PC-3 (cell line): ENCODE data around the gene EXOC4. TPM values are rescaled to one million over a fixed set of nuclear protein-coding genes. Genes with fewer than 3 reads are reported as not detected.

Experiments
- ATAC-seq: fragments of 200-7000 bp; cut with Tn5 transposase; 2 replicates; pipeline ENCODE4 v1.9.1; 2020; ENCODE audit warnings: mild to moderate bottlenecking, moderate library complexity
- BruUV-seq: library from RNA; stranded (reverse); fragments of 400-500 nt; replicated peaks from 2 replicates; lab custom pipeline; 2021; lab: Mats Ljungman, UMichigan
- CTCF ChIA-PET: fragments of 300-600 bp; sonication (Branson Sonifier 250); formaldehyde crosslinking; loops from one replicate; lab custom pipeline; 2022; ENCODE audit warnings: antibody characterized with exemption; lab: Charles Lee
- POLR2A ChIA-PET: fragments of 300-600 bp; sonication (Branson Sonifier 250); formaldehyde crosslinking; loops from one replicate; lab custom pipeline; 2022; ENCODE audit warnings: antibody characterized with exemption; ENCODE audit not compliant: unreplicated experiment; lab: Charles Lee
- DNase-seq: peaks from one replicate; pipeline ENCODE4 v3.0.0-alpha.2; 2015
- H2AFZ ChIP-seq: fragments of 300-600 bp; sonication (generic); 2 replicates; pipeline ENCODE4 v1.6.0; 2016; ENCODE audit warnings: antibody characterized with exemption, low read length
- H3F3A ChIP-seq: fragments of 300-600 bp; sonication (generic); one replicate; pipeline ENCODE4 v1.6.0; 2017; ENCODE audit warnings: antibody characterized with exemption, low read length, control low read depth, mild to moderate bottlenecking; ENCODE audit not compliant: unreplicated experiment
- H3K27ac ChIP-seq: fragments of 300-600 bp; sonication (generic); 2 replicates; pipeline ENCODE4 v1.5.1; 2016; ENCODE audit warnings: mild to moderate bottlenecking, low read length
- H3K27me3 ChIP-seq: fragments of 300-600 bp; sonication (generic); 2 replicates; pipeline ENCODE4 v1.6.1; 2016; ENCODE audit warnings: low read length, mixed read lengths
- H3K36me3 ChIP-seq: fragments of 300-600 bp; sonication (generic); 2 replicates; pipeline ENCODE4 v1.6.1; 2016; ENCODE audit warnings: low read depth, mixed run types, low read length, mixed read lengths
- H3K4me1 ChIP-seq: fragments of 300-600 bp; sonication (generic); 2 replicates; pipeline ENCODE4 v1.5.1; 2016; ENCODE audit warnings: low read length; ENCODE audit not compliant: insufficient read depth
- H3K4me2 ChIP-seq: fragments of 300-600 bp; sonication (generic); 2 replicates; pipeline ENCODE4 v1.6.0; 2016; ENCODE audit warnings: low read length
- H3K4me3 ChIP-seq: fragments of 300-600 bp; sonication (generic); 2 replicates; pipeline ENCODE4 v1.5.1; 2016; ENCODE audit warnings: mild to moderate bottlenecking, low read length, mixed read lengths
- H3K79me2 ChIP-seq: fragments of 300-600 bp; sonication (generic); 2 replicates; pipeline ENCODE4 v1.6.1; 2017; ENCODE audit warnings: low read length, mixed read lengths
- H3K9ac ChIP-seq: fragments of 300-600 bp; sonication (generic); 2 replicates; pipeline ENCODE4 v1.6.0; 2016; ENCODE audit warnings: mild to moderate bottlenecking, low read length
- H3K9me2 ChIP-seq: fragments of 300-600 bp; sonication (generic); replicated peaks from 2 replicates; pipeline ENCODE4 v1.6.1; 2016; ENCODE audit warnings: mixed run types, low read length, mixed read lengths
- H3K9me3 ChIP-seq: fragments of 300-600 bp; sonication (generic); 2 replicates; pipeline ENCODE4 v1.6.1; 2016; ENCODE audit warnings: low read length, mixed read lengths
- H4K20me1 ChIP-seq: fragments of 300-600 bp; sonication (generic); 2 replicates; pipeline ENCODE4 v1.6.1; 2016; ENCODE audit warnings: low read length, mixed read lengths
- CTCF ChIP-seq: fragments of 300-600 bp; sonication (generic); conservative IDR thresholded peaks from 2 replicates; pipeline ENCODE4 v1.5.1; 2017; ENCODE audit warnings: antibody characterized with exemption, low read depth, mild to moderate bottlenecking, low read length
- EZH2 ChIP-seq: fragments of 300-600 bp; sonication (generic); IDR thresholded peaks from one replicate; pipeline ENCODE4 v1.6.1; 2017; ENCODE audit warnings: antibody characterized with exemption, mild to moderate bottlenecking, low read length; ENCODE audit not compliant: unreplicated experiment
- EZH2phosphoT487 ChIP-seq: fragments of 300-600 bp; sonication (generic); IDR thresholded peaks from 2 replicates; pipeline ENCODE4 v1.6.1; 2018; ENCODE audit warnings: mild to moderate bottlenecking, antibody characterized with exemption, low read length, borderline replicate concordance
- intact Hi-C: fragments of 100-400 bp; cut with micrococcal nuclease; formaldehyde crosslinking; loops from 2 replicates; pipeline ENCODE4 v1.9.0; 2023
- total RNA-seq: library from RNA; depleted of rRNA; stranded (reverse); fragments of >200 nt; gene quantifications from 2 replicates; pipeline ENCODE4 v1.2.3, GENCODE V29; 2014

Gene EXOC4
- total RNA-seq, 1 experiment from 2014 or later, result 43.5 TPM

- TF ChIP-seq CTCF (no peak), EZH2phosphoT487 (no peak), EZH2 (no peak)
- ChIA-PET POLR2A (no interaction called here), CTCF (no interaction called here)
These were observed 416.2 kb downstream of the EXOC4 start for GRCh38 chr7:133669061-133669455.

GRCh38 chr7:133670250-133670649, 417.4 kb downstream of the EXOC4 start:
- BruUV-seq, result no TSS peak
- Histone ChIP-seq H3F3A (no peaks in the 10 kb centered on the region), H3K27me3 (no peaks in the 10 kb centered on the region), H3K27ac (no peak overlapping the region), H3K79me2 (no peaks in the 10 kb centered on the region), H3K9me3 (no peaks in the 10 kb centered on the region), H3K9ac (no peak overlapping the region), H3K4me3 (no peak overlapping the region), H3K9me2 (no peaks in the 10 kb centered on the region), H3K4me1 (peaks cover 12% of the 10 kb centered on the region; the same call in 1 of the 2 replicates), H3K4me2 (no peak overlapping the region), H4K20me1 (no peaks in the 10 kb centered on the region), H3K36me3 (no peaks in the 10 kb centered on the region), H2AFZ (no peak overlapping the region)
- ChIA-PET POLR2A (no interaction called here), CTCF (no interaction called here)
- no peak for DNase-seq
- no peak for ATAC-seq
- TF ChIP-seq CTCF (no peak), EZH2 (no peak), EZH2phosphoT487 (no peak)
- intact Hi-C loops, result no loop called here

More at GRCh38 chr7:133669061-133669455, 416.2 kb downstream of the EXOC4 start:
- Histone ChIP-seq H3K4me1 (peaks cover 12% of the 10 kb centered on the region; the same call in 1 of the 2 replicates), H3K36me3 (no peaks in the 10 kb centered on the region), H2AFZ (no peak overlapping the region), H3F3A (no peaks in the 10 kb centered on the region), H3K9ac (no peak overlapping the region), H3K27ac (no peak overlapping the region), H3K79me2 (no peaks in the 10 kb centered on the region), H3K4me3 (no peak overlapping the region), H3K9me3 (no peaks in the 10 kb centered on the region), H3K4me2 (no peak overlapping the region), H4K20me1 (no peaks in the 10 kb centered on the region), H3K9me2 (no peaks in the 10 kb centered on the region), H3K27me3 (no peaks in the 10 kb centered on the region)
- DNase-seq, result no peak
- intact Hi-C loops, result no loop called here
- BruUV-seq, result no TSS peak
- ATAC-seq, result no peak

- Histone ChIP-seq H3K9me3 (no peaks in the 10 kb centered on the region), H4K20me1 (no peaks in the 10 kb centered on the region), H3K27ac (no peak overlapping the region), H3F3A (no peaks in the 10 kb centered on the region), H3K9me2 (no peaks in the 10 kb centered on the region), H3K9ac (no peak overlapping the region), H3K4me3 (no peak overlapping the region), H3K4me1 (peaks cover 8% of the 10 kb centered on the region; the same call in 1 of the 2 replicates), H3K36me3 (no peaks in the 10 kb centered on the region), H3K79me2 (no peaks in the 10 kb centered on the region), H3K27me3 (no peaks in the 10 kb centered on the region), H3K4me2 (no peak overlapping the region), H2AFZ (no peak overlapping the region)
- ChIA-PET CTCF (no interaction called here), POLR2A (interaction anchor here (0.5 kb wide), 1 partner anchor 381 kb away, joined by 5 read pairs; no protein-coding TSS in a partner anchor)
- ATAC-seq (no peak), DNase-seq (no peak)
- intact Hi-C loops, result no loop called here
- TF ChIP-seq EZH2phosphoT487 (no peak), EZH2 (no peak), CTCF (no peak)
- no TSS peak for BruUV-seq
These were observed 420.0 kb downstream of the EXOC4 start for GRCh38 chr7:133672866-133673265.
